Measurements from ENCODE around the gene ZFAND3.

The ZFAND3 gene

GRCh38 chr6:38159596-38159995 is 340.1 kb downstream of the ZFAND3 start:
- no peak for DNase-seq

GRCh38 chr6:38160831-38161230 is 341.3 kb downstream of the ZFAND3 start:
- no peak for DNase-seq

- DNase-seq = no peak
These were observed 341.8 kb downstream of the ZFAND3 start for GRCh38 chr6:38161331-38161730.

GRCh38 chr6:38161754-38162492 is 342.4 kb downstream of the ZFAND3 start:
- no peak for DNase-seq

GRCh38 chr6:38162493-38163185 is 343.1 kb downstream of the ZFAND3 start:
- DNase-seq = no peak

GRCh38 chr6:38163186-38164130 is 343.9 kb downstream of the ZFAND3 start:
- DNase-seq = no peak

- DNase-seq = no peak
These were observed 344.6 kb downstream of the ZFAND3 start for GRCh38 chr6:38164131-38164481.

GRCh38 chr6:38164671-38165108 is 345.2 kb downstream of the ZFAND3 start:
- DNase-seq = no peak

GRCh38 chr6:38166411-38167240 is 347.1 kb downstream of the ZFAND3 start:
- no peak for DNase-seq

GRCh38 chr6:38167598-38167997 is 348.1 kb downstream of the ZFAND3 start:
- no peak for DNase-seq

GRCh38 chr6:38168126-38168525 is 348.6 kb downstream of the ZFAND3 start:
- no peak for DNase-seq

- no peak for DNase-seq
These were observed 349.2 kb downstream of the ZFAND3 start for GRCh38 chr6:38168699-38169098.

- no peak for DNase-seq
These were observed 349.9 kb downstream of the ZFAND3 start for GRCh38 chr6:38169221-38169976.

GRCh38 chr6:38169977-38170526 is 350.5 kb downstream of the ZFAND3 start:
- no peak for DNase-seq

GRCh38 chr6:38170666-38171355 is 351.3 kb downstream of the ZFAND3 start:
- no peak for DNase-seq

GRCh38 chr6:38171997-38172738 is 352.6 kb downstream of the ZFAND3 start:
- DNase-seq = no peak

GRCh38 chr6:38172739-38173410 is 353.3 kb downstream of the ZFAND3 start:
- no peak for DNase-seq

GRCh38 chr6:38173909-38174308 is 354.4 kb downstream of the ZFAND3 start:
- no peak for DNase-seq

- DNase-seq = no peak
These were observed 354.8 kb downstream of the ZFAND3 start for GRCh38 chr6:38174315-38174714.

Measured in stimulated activated CD8-positive, alpha-beta memory T cell treated with anti-CD3 and anti-CD28 coated beads, Interleukin-4, amount 100 ng/mL, for 48 hours (primary cell).